ENCODE data around the gene GZMA. TPM values are rescaled to one million over a fixed set of nuclear protein-coding genes. Genes with fewer than 3 reads are reported as not detected.
"Not testable (repeated sequence)": the region's sequence is repeated elsewhere in the genome, so short reads cannot be mapped to it uniquely, and the experiment has no call there.

The GZMA gene
- polyA plus RNA-seq (ENCODE audit: insufficient read length in 4 of 4) = under 1 TPM; 0.33 to 0.85 (median 0.70) TPM

- DNase-seq (ENCODE audit: low read depth in 4 of 4, low spot score in 3 of 4) = no peak
Observed at GRCh38 chr5:55102348-55102747, at the start of gene GZMA. GZMA (plus strand) TSS chr5:55102646; CDS start chr5:55102683, 37 bp downstream.

- no peak for DNase-seq (ENCODE audit: low read depth in 4 of 4, low spot score in 3 of 4)
Observed at GRCh38 chr5:55055183-55055582, 47.3 kb upstream of the GZMA start.

GRCh38 chr5:55062039-55062779, 40.2 kb upstream of the GZMA start:
- DNase-seq (ENCODE audit: low read depth in 4 of 4, low spot score in 3 of 4) = no peak

GRCh38 chr5:55063220-55063863, 39.1 kb upstream of the GZMA start:
- DNase-seq (ENCODE audit: low read depth in 4 of 4, low spot score in 3 of 4) = no peak

- no peak for DNase-seq (ENCODE audit: low read depth in 4 of 4, low spot score in 3 of 4)
Observed at GRCh38 chr5:55063899-55064298, 38.5 kb upstream of the GZMA start.

GRCh38 chr5:55064523-55064922, 37.9 kb upstream of the GZMA start:
- DNase-seq (ENCODE audit: low read depth in 4 of 4, low spot score in 3 of 4) = no peak

GRCh38 chr5:55066277-55066676, 36.2 kb upstream of the GZMA start:
- DNase-seq (ENCODE audit: low read depth in 4 of 4, low spot score in 3 of 4) = no peak

- no peak for DNase-seq (ENCODE audit: low read depth in 4 of 4, low spot score in 3 of 4)
Observed at GRCh38 chr5:55070968-55071367, 31.5 kb upstream of the GZMA start.

- DNase-seq (ENCODE audit: low read depth in 4 of 4, low spot score in 3 of 4) = no peak
Observed at GRCh38 chr5:55071413-55071812, 31.0 kb upstream of the GZMA start.

- DNase-seq (ENCODE audit: low read depth in 4 of 4, low spot score in 3 of 4) = no peak
Observed at GRCh38 chr5:55072666-55073065, 29.8 kb upstream of the GZMA start.

- DNase-seq (ENCODE audit: low read depth in 4 of 4, low spot score in 3 of 4) = no peak
Observed at GRCh38 chr5:55073211-55073610, 29.2 kb upstream of the GZMA start.

- DNase-seq (ENCODE audit: low read depth in 4 of 4, low spot score in 3 of 4) = no peak
Observed at GRCh38 chr5:55081541-55081940, 20.9 kb upstream of the GZMA start.

- DNase-seq (ENCODE audit: low read depth in 4 of 4, low spot score in 3 of 4) = not testable (repeated sequence)
Observed at GRCh38 chr5:55089301-55089700, 13.1 kb upstream of the GZMA start.

- DNase-seq (ENCODE audit: low read depth in 4 of 4, low spot score in 3 of 4) = not testable (repeated sequence)
Observed at GRCh38 chr5:55091011-55091410, 11.4 kb upstream of the GZMA start.

GRCh38 chr5:55096182-55096581, 6.3 kb upstream of the GZMA start:
- DNase-seq (ENCODE audit: low read depth in 4 of 4, low spot score in 3 of 4) = no peak

- no peak for DNase-seq (ENCODE audit: low read depth in 4 of 4, low spot score in 3 of 4)
Observed at GRCh38 chr5:55096861-55097260, 5.6 kb upstream of the GZMA start.

- not testable (repeated sequence) for DNase-seq (ENCODE audit: low read depth in 4 of 4, low spot score in 3 of 4)
Observed at GRCh38 chr5:55101148-55101547, 1.3 kb upstream of the GZMA start.

- no peak for DNase-seq (ENCODE audit: low read depth in 4 of 4, low spot score in 3 of 4)
Observed at GRCh38 chr5:55101556-55102276, 730 bp upstream of the GZMA start.

- DNase-seq (ENCODE audit: low read depth in 4 of 4, low spot score in 3 of 4) = no peak
Observed at GRCh38 chr5:55104036-55104772, 1.8 kb downstream of the GZMA start.

- no peak for DNase-seq (ENCODE audit: low read depth in 4 of 4, low spot score in 3 of 4)
Observed at GRCh38 chr5:55104946-55105701, 2.7 kb downstream of the GZMA start.

Data from left renal pelvis (tissue), 4 donors.